ENCODE measurements around the gene AFP. TPM values are rescaled to one million over a fixed set of nuclear protein-coding genes. Genes with fewer than 3 reads are reported as not detected.

The AFP gene
- polyA plus RNA-seq, 1 experiment: 0.23 TPM

GRCh38 chr4:73415807-73416238 is 20.2 kb upstream of the AFP start:
- ChIA-PET CTCF (no interaction called here), POLR2A (no interaction called here)
- Histone ChIP-seq H3K36me3 (ENCODE audit: control insufficient read depth, insufficient read depth, low read length) (no peaks in the 10 kb centered on the region), H3K4me3 (ENCODE audit: low read depth, low read length) (no peak overlapping the region), H3K27me3 (ENCODE audit: control insufficient read depth, insufficient read depth, low read length) (no peaks in the 10 kb centered on the region)
- no peak for TF ChIP-seq CTCF (IDR thresholded peaks at IDR 0.05; ENCODE audit: insufficient read depth, low read depth, low read length)
- no peak for DNase-seq (ENCODE audit: low read depth)

GRCh38 chr4:73416423-73417087 is 19.5 kb upstream of the AFP start:
- Histone ChIP-seq H3K36me3 (ENCODE audit: control insufficient read depth, insufficient read depth, low read length) (no peaks in the 10 kb centered on the region), H3K4me3 (ENCODE audit: low read depth, low read length) (no peak overlapping the region), H3K27me3 (ENCODE audit: control insufficient read depth, insufficient read depth, low read length) (no peaks in the 10 kb centered on the region)
- no peak for DNase-seq (ENCODE audit: low read depth)
- no peak for TF ChIP-seq CTCF (IDR thresholded peaks at IDR 0.05; ENCODE audit: insufficient read depth, low read depth, low read length)
- POLR2A ChIA-PET: no interaction called here
- CTCF ChIA-PET: no interaction called here

GRCh38 chr4:73417342-73417741 is 18.7 kb upstream of the AFP start:
- no peak for DNase-seq (ENCODE audit: low read depth)
- H3K27me3 ChIP-seq (ENCODE audit: control insufficient read depth, insufficient read depth, low read length): no peaks in the 10 kb centered on the region
- H3K4me3 ChIP-seq (ENCODE audit: low read depth, low read length): no peak overlapping the region
- ChIA-PET POLR2A (no interaction called here), CTCF (interaction anchor here (0.9 kb wide), 1 partner anchor 29 kb away, joined by 4 read pairs; no protein-coding TSS in a partner anchor)
- TF ChIP-seq CTCF (IDR thresholded peaks at IDR 0.05; ENCODE audit: insufficient read depth, low read depth, low read length): no peak
- H3K36me3 ChIP-seq (ENCODE audit: control insufficient read depth, insufficient read depth, low read length): no peaks in the 10 kb centered on the region

- no peaks in the 10 kb centered on the region for H3K36me3 ChIP-seq (ENCODE audit: control insufficient read depth, insufficient read depth, low read length)
- DNase-seq (ENCODE audit: low read depth): no peak
- POLR2A ChIA-PET: no interaction called here
- TF ChIP-seq CTCF (IDR thresholded peaks at IDR 0.05; ENCODE audit: insufficient read depth, low read depth, low read length): no peak
- H3K4me3 ChIP-seq (ENCODE audit: low read depth, low read length): no peak overlapping the region
- CTCF ChIA-PET: interaction anchor here (0.9 kb wide), 1 partner anchor 28 kb away, joined by 4 read pairs; no protein-coding TSS in a partner anchor
- H3K27me3 ChIP-seq (ENCODE audit: control insufficient read depth, insufficient read depth, low read length): no peaks in the 10 kb centered on the region
These were observed 18.0 kb upstream of the AFP start for GRCh38 chr4:73417973-73418372.

- TF ChIP-seq CTCF (IDR thresholded peaks at IDR 0.05; ENCODE audit: insufficient read depth, low read depth, low read length): no peak
- no peak for DNase-seq (ENCODE audit: low read depth)
- ChIA-PET CTCF (interaction anchor here (0.6 kb wide), 1 partner anchor 20 kb away, joined by 3 read pairs; no protein-coding TSS in a partner anchor), POLR2A (no interaction called here)
- Histone ChIP-seq H3K27me3 (ENCODE audit: control insufficient read depth, insufficient read depth, low read length) (no peaks in the 10 kb centered on the region), H3K4me3 (ENCODE audit: low read depth, low read length) (no peak overlapping the region), H3K36me3 (ENCODE audit: control insufficient read depth, insufficient read depth, low read length) (no peaks in the 10 kb centered on the region)
These were observed 17.3 kb upstream of the AFP start for GRCh38 chr4:73418677-73419076.
